GDM1 (cell line): ENCODE data around the gene FBXO10.

Experiments
- DNase-seq: peaks from one replicate; lab custom pipeline; 2025; lab: John Stamatoyannopoulos, UW

The FBXO10 gene

DNA sequence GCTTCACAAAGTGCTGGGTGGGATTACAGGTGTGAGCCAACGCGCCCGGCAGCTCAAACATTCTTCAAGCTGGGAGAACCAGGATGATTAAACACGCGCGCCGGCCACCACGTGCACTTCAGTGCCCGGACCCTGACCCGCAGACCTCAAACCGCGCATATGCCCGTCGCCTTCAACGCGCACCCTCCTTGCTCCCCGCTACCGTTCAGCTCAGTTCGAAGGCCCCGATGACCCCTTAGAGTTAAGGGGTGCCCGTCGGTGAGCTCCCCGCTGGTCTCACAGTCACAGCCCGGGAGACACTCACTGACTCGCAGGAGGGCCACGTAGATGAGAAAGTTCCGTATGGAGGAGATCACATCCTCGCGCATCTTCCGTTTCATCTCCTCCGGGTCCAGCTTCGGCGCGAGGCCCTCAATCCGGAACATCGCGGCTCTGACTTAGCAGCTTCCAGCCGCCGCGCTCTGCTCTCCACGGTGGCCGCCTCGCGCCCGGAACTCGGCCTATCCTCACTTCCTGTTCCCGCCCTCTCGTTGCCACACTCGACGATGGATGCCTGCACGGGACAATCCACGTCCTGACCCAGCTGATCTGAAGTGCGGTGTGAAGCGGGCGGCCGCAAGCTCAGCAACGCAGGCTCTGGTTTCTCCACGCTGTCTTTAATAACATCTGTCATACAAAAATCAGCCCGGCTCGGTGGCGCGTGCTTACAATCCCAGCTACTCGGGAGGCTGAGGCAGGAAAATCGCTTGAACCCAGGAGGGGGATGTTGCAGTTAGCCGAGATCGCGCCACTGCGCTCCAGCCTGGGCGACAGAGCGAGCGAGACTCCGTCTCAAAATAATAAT, 16.1 kb upstream of the FBXO10 start, which contains the start of gene TOMM5:
Gene TOMM5 (minus strand): TSS at position 490 of the 844 bp plus-strand sequence. CDS start 65 bp downstream, at position 425.
- peak; percentile 83 for DNase-seq

DNA sequence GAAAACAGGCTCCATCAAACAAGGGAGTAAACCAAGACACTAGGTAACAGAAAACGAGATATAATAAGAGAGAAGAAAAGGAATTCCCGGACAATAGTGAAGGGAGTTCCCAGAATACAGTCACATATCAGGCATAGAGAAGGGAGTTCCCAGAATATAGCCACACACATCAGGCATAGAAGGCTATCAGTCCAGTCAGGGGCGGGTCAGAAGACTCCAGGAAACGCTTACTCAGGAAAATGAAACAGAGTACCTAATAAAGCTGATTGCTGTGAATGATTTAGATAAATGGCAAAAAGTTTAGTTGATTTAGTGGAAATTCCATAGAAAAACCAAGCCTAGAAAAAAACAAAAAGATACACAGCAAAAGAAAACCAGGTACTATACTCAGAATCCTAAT, 11.3 kb upstream of the FBXO10 start:
- no peak for DNase-seq

DNA sequence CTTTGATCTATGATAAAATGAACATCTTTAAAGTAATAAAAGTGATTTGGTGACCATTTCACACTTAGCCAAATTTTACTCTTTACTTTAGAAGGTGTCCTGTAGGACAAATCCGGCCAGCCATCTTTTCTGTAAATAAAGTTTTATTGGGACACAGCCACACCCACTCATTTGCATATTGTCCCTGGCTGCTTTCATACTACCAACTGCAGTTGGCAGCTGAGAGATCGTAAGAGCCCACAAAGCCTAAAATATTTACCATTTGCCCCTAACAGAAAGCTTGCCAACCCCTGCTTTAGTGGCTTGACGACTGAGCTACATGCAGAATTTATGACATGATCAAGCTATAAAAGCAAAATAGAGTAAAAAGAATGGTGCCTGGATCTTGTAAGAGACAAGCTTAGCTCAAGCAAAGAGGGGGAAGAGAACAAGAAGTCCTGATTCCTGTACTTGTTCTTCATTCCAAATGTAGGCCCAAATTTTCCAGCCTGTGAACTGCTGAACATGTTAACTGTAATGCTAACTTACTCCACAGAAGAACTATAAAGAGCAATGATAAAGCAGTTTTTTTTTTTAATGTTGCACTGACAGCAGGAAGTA, 7.4 kb upstream of the FBXO10 start:
- DNase-seq, result no peak

DNA sequence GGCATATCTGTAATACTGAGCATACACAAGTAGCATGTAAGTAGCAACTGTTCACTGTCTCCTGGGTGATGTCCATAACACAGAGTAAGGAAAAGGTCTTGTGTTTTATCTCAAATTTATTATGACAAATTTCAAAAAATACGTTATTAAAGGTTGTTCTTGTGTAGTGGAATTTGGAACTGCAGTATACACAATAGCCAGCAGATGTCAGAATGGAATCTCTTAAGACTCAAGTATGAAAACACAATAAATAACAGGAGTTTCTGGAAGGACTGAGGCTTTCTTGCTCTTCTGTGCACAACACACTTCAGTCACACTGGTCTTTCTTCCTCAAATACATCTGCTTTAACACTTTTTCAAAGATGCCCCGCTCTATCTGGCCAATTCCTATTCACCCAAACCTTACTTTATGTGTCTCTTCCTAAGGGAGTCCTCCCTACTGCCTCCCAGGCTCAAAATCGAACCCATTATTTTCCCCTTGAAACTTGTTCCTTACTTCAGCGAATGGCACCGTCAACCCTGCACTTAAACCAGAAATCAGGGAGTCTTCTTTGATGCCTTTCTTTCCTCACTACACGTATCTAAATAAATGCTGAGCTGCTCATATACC, 6.5 kb upstream of the FBXO10 start:
- peak; percentile 19 for DNase-seq

DNA sequence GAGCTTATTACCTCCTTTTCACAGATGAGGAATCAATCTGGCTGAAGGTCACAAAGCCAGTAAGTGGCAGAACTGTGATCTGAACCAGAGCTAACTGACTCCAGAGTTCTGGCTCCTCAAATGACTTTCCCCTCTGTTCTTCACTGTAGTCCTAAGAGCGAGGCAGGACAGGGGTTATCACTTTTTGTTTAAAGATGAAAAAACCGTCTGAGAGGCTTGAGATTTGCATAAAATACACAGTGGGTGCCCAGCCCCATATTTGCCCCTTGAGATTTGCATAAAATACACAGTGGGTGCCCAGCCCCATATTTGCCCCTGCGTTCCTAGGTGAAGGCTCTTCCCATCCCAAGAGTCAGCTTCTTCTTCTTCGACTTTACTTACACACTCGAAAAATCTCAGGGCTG, 667 bp downstream of the FBXO10 start:
- no peak for DNase-seq

DNA sequence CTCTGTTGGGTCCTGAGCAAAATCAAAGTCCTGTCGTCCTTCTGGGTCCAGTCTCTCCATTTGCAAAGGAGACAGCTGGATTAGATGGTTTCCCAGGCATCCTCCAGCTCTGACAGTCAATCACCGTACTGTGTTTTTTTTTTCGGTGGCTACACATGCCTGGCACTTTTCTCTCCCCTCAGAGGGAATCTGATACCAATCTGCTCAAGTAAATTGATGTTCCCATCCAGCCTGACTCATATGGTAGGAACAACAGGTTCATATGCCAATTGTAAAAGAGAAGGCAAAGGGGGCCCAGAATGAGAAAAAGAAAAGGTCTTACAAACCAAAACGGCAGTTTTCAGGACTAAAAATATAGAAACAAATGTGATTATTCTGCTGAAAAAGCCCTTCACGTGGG, 1.2 kb downstream of the FBXO10 start:
- DNase-seq, result no peak

DNA sequence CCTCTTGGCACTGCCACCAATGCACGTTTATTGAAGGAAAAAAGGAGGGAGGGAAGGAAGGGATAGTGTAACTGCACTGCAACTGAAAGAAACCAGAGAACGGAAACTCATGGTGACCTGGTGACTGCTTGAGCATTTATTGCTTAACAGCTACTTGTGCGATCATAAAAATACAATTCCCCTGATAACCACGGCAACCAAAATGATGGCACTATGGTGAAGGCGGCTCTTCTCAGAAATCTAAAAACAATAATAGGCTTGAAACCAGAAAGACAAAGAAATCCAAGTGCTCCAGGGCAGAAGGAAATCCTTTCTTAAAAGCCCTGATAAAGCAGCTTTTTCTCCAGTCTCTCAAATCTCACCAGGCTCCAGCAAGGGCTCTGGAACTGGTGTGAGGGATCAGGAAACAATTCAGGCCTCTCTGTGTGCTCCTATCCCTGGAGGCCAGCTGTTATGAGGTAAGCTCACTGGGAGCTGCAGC, 1.9 kb downstream of the FBXO10 start:
- no peak for DNase-seq

DNA sequence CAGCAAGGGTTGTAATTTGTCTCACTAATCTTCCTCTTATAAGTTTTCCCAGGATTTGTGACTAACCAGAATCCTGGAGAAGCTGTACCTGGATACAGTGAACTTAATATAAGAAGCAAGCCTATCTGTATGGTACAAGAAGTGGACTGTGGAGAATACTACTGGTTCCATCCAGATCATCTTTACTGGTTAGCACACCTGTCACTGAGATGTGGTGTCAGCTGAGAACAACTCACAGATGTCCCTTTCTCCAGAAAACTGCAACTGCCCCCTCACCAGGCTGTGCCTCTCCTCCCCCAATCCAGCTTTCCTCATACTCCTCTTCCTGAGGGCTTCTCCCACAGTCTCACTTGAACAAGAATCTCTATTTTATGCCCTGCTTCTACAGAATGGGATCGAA, 4.9 kb downstream of the FBXO10 start:
- no peak for DNase-seq

DNA sequence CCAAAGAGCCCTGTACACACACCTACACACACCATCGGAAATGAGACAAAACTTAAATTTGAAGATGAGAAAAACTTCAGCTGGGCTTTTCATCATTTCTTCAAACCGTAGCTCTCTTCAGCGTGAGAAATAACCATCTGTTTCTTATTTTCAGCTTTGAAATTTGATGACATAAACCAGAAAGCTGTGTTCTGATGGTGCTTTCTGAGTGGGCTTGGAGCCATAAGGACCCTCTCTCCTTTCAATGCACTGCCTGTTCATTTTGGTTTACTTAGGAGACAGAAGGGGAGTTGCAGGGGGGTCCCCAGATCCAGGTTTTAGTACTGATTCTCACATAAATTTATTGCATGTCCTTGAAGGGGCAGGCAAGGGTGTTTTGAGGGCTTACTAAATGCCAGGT, 9.5 kb downstream of the FBXO10 start:
- no peak for DNase-seq

DNA sequence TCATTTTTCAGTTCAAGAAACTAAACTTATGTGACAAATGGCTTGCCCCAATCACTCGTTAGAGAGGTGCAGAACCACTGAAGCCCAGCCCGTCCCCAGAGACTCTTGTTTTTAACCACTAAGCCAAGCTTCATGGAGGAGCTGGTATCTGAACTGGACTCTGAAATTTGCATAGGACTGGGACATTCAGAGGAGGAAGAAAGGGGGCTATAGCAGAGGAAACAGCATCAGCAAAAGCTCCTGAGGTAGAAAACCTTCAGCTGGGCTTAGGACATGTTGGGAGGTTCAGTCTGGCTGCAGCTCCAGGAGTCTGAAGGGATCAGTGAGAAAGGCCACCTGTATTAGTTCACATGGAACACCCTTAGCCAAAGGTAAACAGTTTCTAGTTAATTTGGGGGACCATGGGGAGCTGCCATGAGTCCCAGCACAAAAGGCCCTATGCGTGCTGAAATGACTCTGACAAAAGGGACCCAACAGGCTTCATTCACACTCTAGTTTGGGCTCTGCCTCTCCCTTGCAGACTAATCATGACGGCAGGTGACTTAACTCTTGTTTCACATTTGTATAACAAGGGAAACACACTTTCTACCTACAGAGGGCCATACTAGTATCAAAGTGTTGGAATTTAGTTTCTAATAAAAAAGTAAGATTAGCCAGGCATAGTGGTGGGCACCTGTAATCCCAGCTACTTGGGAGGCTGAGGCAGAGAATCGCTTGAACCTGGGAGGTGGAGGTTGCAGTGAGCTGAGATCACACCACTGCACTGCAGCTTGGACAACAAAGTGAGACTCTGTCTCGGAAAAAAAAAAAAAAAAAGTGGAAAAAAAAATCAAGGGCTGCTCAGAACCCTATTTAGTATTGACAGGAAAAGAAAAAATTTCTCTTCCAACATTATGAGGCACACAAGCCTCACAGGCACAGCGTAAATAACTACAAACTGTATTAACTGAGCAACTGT, 10.2 kb downstream of the FBXO10 start:
- no peak for DNase-seq

DNA sequence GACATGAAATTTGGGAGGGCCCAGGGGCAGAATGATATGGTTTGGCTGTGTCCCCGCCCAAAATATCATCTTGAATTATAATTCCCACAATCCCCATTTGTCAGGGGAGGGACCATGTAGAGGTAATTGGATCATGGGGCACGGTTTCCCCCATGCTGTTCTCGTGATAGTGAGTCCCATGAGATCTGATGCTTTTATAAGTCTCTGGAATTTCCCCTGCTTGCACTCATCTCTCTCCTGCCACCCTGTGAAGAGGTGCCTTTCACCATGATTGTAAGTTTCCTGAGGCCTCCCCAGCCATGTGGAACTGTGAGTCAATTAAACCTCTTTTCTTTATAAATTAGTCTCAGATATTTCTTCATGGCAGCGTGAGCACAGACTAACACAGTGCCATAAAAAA, 11.3 kb downstream of the FBXO10 start:
- DNase-seq, result no peak

DNA sequence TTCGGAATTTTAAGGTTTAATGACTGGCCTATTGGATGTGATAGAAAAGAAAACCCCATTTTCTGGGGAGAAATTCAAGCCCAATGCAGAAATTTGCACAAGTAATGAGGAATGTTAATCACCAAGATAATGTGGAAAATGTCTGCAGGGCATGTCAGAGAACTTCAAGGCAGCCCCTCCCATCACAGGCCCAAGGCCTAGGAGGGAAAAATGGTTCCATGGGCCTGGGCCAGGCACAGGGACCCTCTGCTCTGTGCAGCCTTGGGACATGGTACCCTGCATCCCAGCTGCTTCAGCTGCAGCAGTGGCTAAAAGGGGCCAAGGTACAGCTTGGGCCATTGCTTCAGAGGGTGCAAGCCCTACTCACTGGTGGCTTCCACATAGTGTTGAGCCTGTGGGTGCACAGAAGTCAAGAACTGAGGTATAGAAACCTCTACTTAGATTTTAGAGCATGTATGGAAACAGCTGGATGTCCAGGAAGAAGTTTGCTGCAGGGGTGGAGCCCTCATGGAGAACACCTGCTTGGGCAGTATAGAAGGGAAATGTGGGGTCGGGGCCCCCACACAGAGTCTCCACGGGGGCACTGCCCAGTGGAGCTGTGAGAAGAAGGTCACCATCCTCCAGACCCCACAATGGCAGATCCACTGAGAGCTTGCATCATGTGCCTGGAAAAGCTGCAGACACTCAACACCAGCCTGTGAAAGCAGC, 12.2 kb downstream of the FBXO10 start:
- no peak for DNase-seq

DNA sequence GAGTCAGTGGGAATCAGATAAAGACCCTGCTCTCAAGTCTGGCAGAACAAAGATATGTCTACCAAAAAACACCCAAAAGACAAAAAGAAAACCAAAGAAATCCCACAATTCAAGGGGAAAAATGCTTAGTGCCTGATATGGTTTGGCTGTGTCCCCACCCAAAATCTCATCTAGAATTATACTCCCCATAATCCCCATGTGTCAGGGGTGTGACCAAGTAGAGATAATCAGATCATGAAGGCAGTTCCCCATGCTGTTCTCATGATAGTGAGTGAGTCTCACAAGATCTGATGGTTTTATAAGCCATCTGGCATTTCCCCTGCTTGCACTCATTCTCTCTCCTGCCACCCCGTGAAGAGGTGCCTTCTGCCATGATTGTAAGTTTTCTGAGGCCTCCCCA, 13.4 kb downstream of the FBXO10 start:
- no peak for DNase-seq

DNA sequence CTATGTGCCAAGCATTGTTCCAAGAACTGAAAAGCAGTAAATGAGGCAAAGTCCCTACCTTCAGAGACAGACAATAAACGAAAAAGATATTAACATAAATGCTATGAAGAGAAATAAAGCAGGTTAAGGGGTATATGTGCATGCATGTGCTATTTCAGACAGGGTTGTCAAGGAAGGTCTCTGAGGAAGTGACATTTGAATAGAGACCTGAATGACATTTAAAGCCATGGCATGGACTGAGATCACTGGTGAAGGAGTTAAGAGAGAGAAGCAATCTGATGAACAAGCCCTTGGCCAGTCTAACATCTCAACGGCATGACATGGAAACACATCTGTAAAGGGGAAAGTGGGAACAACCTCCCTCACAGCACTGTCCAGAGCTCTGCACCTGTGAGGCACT, 14.5 kb downstream of the FBXO10 start:
- DNase-seq, result no peak

DNA sequence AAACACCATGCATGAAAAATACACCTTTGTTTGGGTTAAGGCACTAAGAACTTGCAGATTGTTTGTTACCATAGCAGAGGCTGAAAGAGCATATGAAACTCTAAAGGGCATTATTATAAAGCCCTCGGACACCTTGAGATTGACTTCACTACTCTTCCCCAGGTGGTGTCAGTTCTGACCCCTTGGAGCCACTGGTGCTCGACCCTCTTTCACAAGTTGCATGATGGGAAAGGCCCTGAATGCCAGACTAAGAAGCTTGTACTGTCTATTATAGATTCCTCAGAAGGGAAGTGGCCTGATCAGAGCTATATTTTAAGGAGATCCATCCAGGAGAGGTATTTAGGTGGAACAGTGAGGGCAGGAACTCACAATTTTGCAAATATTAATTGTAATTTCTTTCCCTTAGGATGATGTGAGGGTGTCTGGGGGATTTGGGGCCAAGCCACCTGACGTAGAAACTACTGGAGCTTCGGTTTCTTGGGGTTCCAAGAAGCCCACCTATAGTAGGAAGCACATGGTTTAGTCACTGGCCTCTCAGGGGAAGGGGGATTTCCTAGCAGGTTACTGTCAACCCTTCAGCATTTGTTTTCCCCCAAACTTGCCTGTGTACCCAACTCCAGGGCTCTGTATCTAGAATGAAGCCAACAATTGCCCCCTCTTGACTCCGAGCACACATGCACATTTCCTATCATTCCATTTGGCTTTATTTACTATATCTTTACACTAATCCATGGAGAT, 16.2 kb downstream of the FBXO10 start:
- no peak for DNase-seq

DNA sequence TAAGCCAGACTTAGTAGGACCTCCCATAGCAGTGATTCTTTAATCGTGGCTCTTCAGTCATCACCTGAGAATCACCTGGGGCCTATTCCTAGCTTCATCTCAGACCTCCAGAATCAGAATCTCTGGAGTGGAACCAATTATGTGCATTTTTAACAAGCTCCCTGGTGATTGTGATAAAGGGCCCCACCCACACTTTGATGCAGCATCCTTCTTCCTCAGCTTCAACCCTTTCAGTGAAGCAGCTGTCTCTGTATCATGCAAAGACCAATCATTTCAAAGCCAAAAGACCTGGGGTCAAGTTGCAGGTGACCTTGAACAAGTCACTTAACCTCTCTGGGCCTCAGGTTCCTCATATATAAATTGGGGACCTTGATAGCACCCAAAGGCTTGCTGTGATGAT, 17.1 kb downstream of the FBXO10 start:
- DNase-seq, result no peak

DNA sequence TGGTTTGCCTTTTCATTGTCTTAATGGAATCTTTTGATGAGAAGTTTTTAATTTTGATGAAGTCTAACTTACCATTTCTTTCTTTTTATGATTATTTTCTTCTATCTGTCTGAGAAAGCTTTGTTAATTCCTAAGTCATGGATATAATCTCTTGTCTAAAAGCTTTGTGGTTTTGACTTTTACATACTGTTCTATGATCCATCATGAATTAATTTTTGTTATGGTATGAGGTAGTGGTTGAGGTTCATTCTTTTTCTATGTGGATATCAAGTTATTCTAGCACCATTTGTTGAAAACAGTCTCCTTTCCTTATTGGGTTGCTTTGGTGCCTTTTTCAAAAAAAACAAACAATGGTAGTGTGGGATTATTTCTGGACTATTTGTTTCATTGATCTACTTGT, 20.4 kb downstream of the FBXO10 start:
- no peak for DNase-seq

DNA sequence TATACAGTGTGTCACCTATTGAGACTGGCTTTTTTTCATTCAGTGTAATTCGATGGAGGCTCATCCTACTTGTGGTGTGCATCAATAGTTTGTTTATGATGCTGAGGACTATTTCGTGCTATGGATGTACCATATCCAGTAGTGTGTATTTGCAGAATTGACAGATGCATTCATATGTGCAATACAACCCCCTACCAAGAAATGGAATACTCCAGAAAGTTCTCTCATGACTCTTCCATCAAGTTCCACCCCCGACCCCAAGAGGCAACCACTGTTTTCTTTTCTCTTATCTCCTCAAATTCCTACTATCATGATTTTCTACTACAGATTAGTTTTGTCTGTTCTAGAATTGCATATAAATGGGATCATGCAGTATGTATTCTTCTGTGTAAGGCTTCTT, 21.9 kb downstream of the FBXO10 start:
- DNase-seq, result no peak

DNA sequence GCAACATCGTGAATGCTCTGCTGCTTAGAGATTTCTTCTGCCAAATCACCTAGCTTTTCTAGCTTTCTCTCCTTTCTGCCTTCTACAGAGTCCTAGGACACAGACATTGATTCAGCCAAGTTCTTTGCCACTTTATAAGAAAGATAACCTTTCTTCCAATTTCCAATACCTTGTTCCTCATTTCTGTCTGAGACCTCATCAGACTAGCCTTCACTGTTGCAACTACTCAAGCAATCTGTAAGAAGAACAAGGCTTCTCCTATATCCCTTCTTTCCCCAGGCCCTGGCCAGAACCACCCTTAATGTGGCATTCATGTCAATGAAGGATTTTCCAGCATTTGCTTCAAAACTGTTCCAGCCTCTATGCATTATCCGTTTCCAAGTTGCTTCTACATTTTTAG, 24.3 kb downstream of the FBXO10 start:
- DNase-seq, result no peak

DNA sequence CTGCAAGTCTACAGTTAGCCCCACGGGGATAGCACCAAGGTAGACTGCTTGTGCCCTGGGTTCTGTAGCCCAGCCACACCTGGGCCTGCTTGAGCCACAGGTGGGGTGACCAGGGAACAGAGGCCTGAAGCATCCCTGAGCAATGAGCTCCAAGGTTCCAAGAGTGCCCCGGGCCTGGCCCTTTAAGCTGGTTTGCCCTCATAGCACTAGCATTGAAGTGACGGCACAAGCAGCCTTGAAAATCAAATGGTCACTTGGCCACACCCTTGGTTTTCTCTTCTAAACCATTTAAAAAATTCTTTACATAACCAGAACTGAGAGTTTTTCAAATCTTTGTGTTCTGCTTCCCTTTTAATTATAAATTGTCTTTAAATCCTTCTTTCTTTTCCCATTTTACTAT, 24.7 kb downstream of the FBXO10 start:
- DNase-seq, result no peak

DNA sequence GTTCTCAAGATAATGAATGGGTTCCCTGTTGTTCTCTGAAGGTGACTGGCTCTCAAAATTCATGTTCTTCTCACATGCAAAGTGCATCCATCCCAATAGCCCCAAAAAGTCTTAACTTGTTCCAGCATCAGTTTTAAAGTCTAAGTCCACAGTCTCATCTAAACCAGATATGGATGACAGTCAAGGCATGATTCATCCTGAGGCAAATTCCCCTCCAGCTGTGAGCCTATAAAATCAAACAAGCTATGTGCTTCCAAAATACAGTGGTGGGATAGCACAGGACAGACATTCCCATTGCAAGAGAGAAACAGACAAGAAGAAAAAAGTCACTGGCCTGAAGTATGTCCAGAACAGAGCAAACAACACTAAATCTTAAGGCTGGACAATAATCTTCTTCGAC, 25.4 kb downstream of the FBXO10 start:
- no peak for DNase-seq
